ENCODE data around the gene CEPT1. TPM values are rescaled to one million over a fixed set of nuclear protein-coding genes. Genes with fewer than 3 reads are reported as not detected.

The CEPT1 gene
- total RNA-seq, 1 experiment from 2014 or later, result 33.6 TPM

DNA sequence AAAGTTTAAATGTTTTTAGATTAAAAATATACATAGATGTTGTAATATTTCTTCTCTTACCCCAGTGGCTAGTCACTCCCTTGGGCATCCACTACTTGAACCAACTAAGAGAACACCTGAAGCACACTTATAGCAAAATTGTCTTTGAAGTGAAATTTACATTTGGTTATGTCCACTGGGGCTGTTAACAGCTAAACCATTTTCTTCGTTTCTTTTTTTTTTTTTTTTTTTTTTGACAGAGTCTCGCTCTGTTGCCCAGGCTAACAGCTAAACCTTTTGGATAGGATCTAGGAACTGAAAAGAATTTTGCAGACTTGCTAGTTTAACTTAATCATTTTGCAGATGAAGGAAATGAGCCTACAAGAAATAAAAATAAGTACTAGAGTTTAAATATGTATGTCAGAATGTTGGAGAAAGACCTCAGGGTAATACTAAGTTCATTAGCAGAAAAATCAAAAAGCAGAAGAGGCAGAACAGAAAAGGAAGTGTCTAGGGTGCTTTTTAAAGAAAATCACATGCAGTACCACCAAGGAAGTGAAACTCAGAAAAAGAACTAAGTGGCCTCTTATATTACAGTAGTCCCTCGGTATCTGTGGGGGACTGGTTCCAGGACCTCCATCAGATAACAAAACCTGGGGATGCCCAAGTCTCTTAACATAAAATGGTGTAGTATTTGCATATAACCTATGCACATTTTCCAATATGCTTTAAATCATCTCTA, 11.9 kb upstream of the CEPT1 start:
- Histone ChIP-seq H3K36me3 (ENCODE audit: low read depth) (peaks cover 41% of the 10 kb centered on the region), H3K79me2 (ENCODE audit: low read depth) (no peaks in the 10 kb centered on the region), H3K9me2 (ENCODE audit: insufficient read depth) (no peaks in the 10 kb centered on the region), H3K27ac (no peak overlapping the region), H2AFZ (no peak overlapping the region), H3K27me3 (ENCODE audit: insufficient read depth, low read depth) (no peaks in the 10 kb centered on the region), H4K20me1 (ENCODE audit: insufficient read depth) (no peaks in the 10 kb centered on the region), H3K4me1 (replicated peaks; ENCODE audit: insufficient read depth) (no peaks in the 10 kb centered on the region), H3K4me2 (no peak overlapping the region), H3K9me3 (ENCODE audit: insufficient read depth, low read depth) (no peaks in the 10 kb centered on the region), H3K4me3 (no peak overlapping the region), H3F3A (ENCODE audit: insufficient read depth, low read depth) (no peaks in the 10 kb centered on the region)
- BruUV-seq (replicated peaks), result no TSS peak
- POLR2A ChIA-PET (ENCODE audit: unreplicated experiment), result no interaction called here
- intact Hi-C loops (cut with micrococcal nuclease; ENCODE audit: unreplicated experiment), result no loop called here
- DNase-seq, result no peak
- CTCF ChIA-PET, result no interaction called here
- TF ChIP-seq, protein P1, sequence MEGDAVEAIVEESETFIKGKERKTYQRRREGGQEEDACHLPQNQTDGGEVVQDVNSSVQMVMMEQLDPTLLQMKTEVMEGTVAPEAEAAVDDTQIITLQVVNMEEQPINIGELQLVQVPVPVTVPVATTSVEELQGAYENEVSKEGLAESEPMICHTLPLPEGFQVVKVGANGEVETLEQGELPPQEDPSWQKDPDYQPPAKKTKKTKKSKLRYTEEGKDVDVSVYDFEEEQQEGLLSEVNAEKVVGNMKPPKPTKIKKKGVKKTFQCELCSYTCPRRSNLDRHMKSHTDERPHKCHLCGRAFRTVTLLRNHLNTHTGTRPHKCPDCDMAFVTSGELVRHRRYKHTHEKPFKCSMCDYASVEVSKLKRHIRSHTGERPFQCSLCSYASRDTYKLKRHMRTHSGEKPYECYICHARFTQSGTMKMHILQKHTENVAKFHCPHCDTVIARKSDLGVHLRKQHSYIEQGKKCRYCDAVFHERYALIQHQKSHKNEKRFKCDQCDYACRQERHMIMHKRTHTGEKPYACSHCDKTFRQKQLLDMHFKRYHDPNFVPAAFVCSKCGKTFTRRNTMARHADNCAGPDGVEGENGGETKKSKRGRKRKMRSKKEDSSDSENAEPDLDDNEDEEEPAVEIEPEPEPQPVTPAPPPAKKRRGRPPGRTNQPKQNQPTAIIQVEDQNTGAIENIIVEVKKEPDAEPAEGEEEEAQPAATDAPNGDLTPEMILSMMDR (conservative IDR thresholded peaks at IDR 0.05), result no peak
- no peak for TF ChIP-seq EZH2 (IDR thresholded peaks at IDR 0.05; ENCODE audit: low read depth)

DNA sequence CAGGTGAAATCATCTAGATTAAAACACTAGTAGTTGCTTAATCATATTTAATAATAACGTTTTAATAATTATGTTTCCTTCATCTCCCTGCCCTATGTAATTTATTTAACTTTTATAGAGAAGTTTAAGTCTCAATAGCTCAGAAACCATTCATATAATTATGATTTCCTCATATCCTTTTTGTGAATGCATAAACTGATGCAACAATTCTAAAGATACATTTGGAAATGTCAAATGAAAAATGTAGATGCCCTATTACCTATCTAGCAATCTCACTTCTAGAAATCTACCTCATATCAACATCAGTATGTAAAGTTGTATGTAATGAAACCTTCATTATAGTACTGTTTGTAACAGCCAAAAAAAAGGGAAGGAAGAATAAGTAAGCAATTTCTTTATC, 10.6 kb upstream of the CEPT1 start:
- H3K4me2 ChIP-seq, result no peak overlapping the region
- no peaks in the 10 kb centered on the region for H3K9me3 ChIP-seq (ENCODE audit: insufficient read depth, low read depth)
- no peaks in the 10 kb centered on the region for H3K4me1 ChIP-seq (replicated peaks; ENCODE audit: insufficient read depth)
- no peaks in the 10 kb centered on the region for H3K79me2 ChIP-seq (ENCODE audit: low read depth)
- H4K20me1 ChIP-seq (ENCODE audit: insufficient read depth), result no peaks in the 10 kb centered on the region
- H3F3A ChIP-seq (ENCODE audit: insufficient read depth, low read depth), result no peaks in the 10 kb centered on the region
- POLR2A ChIA-PET (ENCODE audit: unreplicated experiment), result no interaction called here
- no peak overlapping the region for H3K27ac ChIP-seq
- no peak for TF ChIP-seq EZH2 (IDR thresholded peaks at IDR 0.05; ENCODE audit: low read depth)
- TF ChIP-seq, protein P1 (conservative IDR thresholded peaks at IDR 0.05), result no peak
- intact Hi-C loops (cut with micrococcal nuclease; ENCODE audit: unreplicated experiment), result no loop called here
- BruUV-seq (replicated peaks), result no TSS peak
- CTCF ChIA-PET, result no interaction called here
- no peak overlapping the region for H3K4me3 ChIP-seq
- no peaks in the 10 kb centered on the region for H3K27me3 ChIP-seq (ENCODE audit: insufficient read depth, low read depth)
- H3K36me3 ChIP-seq (ENCODE audit: low read depth), result peaks cover 34% of the 10 kb centered on the region
- no peak overlapping the region for H2AFZ ChIP-seq
- H3K9me2 ChIP-seq (ENCODE audit: insufficient read depth), result no peaks in the 10 kb centered on the region
- DNase-seq, result no peak

DNA sequence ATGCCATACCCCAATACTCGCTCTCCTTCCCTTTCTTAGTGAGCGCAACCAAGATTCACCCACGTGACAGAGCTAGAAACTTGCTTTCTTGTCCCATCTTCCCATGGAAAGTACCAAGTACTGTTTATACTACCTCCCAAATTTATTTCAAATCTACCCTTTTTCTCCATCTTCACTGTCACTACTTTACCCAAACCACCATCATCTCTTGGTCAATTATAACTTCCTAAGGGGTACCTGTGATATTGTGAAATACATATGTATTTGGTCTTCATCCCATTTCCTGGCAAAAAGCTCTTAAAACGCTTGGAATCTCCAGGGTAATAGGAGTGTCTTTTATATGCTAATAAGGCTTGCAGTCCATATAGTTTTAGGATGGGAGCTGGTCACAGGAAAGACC, 8.3 kb upstream of the CEPT1 start:
- Histone ChIP-seq H3K9me2 (ENCODE audit: insufficient read depth) (no peaks in the 10 kb centered on the region), H3K4me3 (no peak overlapping the region), H3K4me1 (replicated peaks; ENCODE audit: insufficient read depth) (no peaks in the 10 kb centered on the region), H3K79me2 (ENCODE audit: low read depth) (no peaks in the 10 kb centered on the region), H3K9me3 (ENCODE audit: insufficient read depth, low read depth) (no peaks in the 10 kb centered on the region), H2AFZ (no peak overlapping the region), H4K20me1 (ENCODE audit: insufficient read depth) (no peaks in the 10 kb centered on the region), H3K27ac (no peak overlapping the region), H3K4me2 (no peak overlapping the region), H3K36me3 (ENCODE audit: low read depth) (peaks cover 36% of the 10 kb centered on the region), H3F3A (ENCODE audit: insufficient read depth, low read depth) (no peaks in the 10 kb centered on the region; the same call in 1 of the 2 replicates), H3K27me3 (ENCODE audit: insufficient read depth, low read depth) (no peaks in the 10 kb centered on the region)
- TF ChIP-seq, protein P1 (conservative IDR thresholded peaks at IDR 0.05), result no peak
- no peak for TF ChIP-seq EZH2 (IDR thresholded peaks at IDR 0.05; ENCODE audit: low read depth)
- CTCF ChIA-PET, result no interaction called here
- POLR2A ChIA-PET (ENCODE audit: unreplicated experiment), result no interaction called here
- BruUV-seq (replicated peaks), result no TSS peak
- intact Hi-C loops (cut with micrococcal nuclease; ENCODE audit: unreplicated experiment), result no loop called here
- DNase-seq, result no peak
